HEK293T (cell line): ENCODE results near the gene DNAAF1.

Source experiments
- CTCF ChIA-PET: fragments of 350-600 bp; formaldehyde crosslinking; extraction: SDS; loops from one replicate; lab custom pipeline; 2021; ENCODE audit warnings: antibody characterized with exemption, inconsistent platforms; lab: Yijun Ruan, JAX
- POLR2A ChIA-PET: fragments of 350-600 bp; formaldehyde crosslinking; extraction: SDS; loops from one replicate; lab custom pipeline; 2020; ENCODE audit warnings: antibody characterized with exemption, inconsistent platforms; lab: Yijun Ruan, JAX
- DNase-seq: peaks from one replicate; pipeline ENCODE4 v3.0.0; 2012; ENCODE audit warnings: mixed read lengths; ENCODE audit errors: extremely low spot score
- ARNT ChIP-seq: fragments of 450-650 bp; IDR thresholded peaks from 2 replicates; pipeline ENCODE4 v1.6.1; 2017; ENCODE audit warnings: mild to moderate bottlenecking
- BHLHE40 ChIP-seq: fragments of 450-650 bp; IDR thresholded peaks from 2 replicates; pipeline ENCODE4 v1.6.1; 2016; ENCODE audit warnings: mild to moderate bottlenecking, moderate library complexity, borderline replicate concordance
- CTBP1 ChIP-seq: fragments of 450-650 bp; IDR thresholded peaks from 2 replicates; pipeline ENCODE4 v1.6.1; 2016; ENCODE audit warnings: borderline replicate concordance
- ELF4 ChIP-seq: fragments of 450-650 bp; IDR thresholded peaks from 2 replicates; pipeline ENCODE4 v1.6.1; 2017; ENCODE audit warnings: antibody characterized with exemption
- FOXA1 ChIP-seq: fragments of 450-650 bp; IDR thresholded peaks from 2 replicates; pipeline ENCODE4 v1.6.1; 2016; ENCODE audit warnings: mild to moderate bottlenecking
- FOXK2 ChIP-seq: fragments of 450-650 bp; IDR thresholded peaks from 2 replicates; pipeline ENCODE4 v1.6.1; 2016; ENCODE audit warnings: mild to moderate bottlenecking
- FOXM1 ChIP-seq: fragments of 450-650 bp; IDR thresholded peaks from 2 replicates; pipeline ENCODE4 v1.6.1; 2017; ENCODE audit warnings: mild to moderate bottlenecking, borderline replicate concordance
- HDGF ChIP-seq: fragments of 450-650 bp; IDR thresholded peaks from 2 replicates; pipeline ENCODE4 v1.6.1; 2017; ENCODE audit warnings: antibody characterized with exemption, borderline replicate concordance
- L3MBTL2 ChIP-seq: fragments of 450-650 bp; conservative IDR thresholded peaks from 2 replicates; pipeline ENCODE4 v1.6.1; 2016; ENCODE audit warnings: mild to moderate bottlenecking
- LEF1 ChIP-seq: fragments of 450-650 bp; IDR thresholded peaks from 2 replicates; pipeline ENCODE4 v1.6.1; 2017; ENCODE audit warnings: mild to moderate bottlenecking, borderline replicate concordance
- NFRKB ChIP-seq: fragments of 450-650 bp; IDR thresholded peaks from 2 replicates; pipeline ENCODE4 v1.6.1; 2016; ENCODE audit warnings: mild to moderate bottlenecking, moderate library complexity
- PKNOX1 ChIP-seq: fragments of 450-650 bp; IDR thresholded peaks from 2 replicates; pipeline ENCODE4 v1.6.1; 2016
- SP1 ChIP-seq: fragments of 450-650 bp; IDR thresholded peaks from 2 replicates; pipeline ENCODE4 v1.6.1; 2017
- SUZ12 ChIP-seq: fragments of 450-650 bp; IDR thresholded peaks from 2 replicates; pipeline ENCODE4 v1.6.1; 2016; ENCODE audit warnings: mild to moderate bottlenecking
- TARDBP ChIP-seq: fragments of 450-650 bp; IDR thresholded peaks from 2 replicates; pipeline ENCODE4 v1.6.1; 2016
- ZNF384 ChIP-seq: fragments of 450-650 bp; IDR thresholded peaks from 2 replicates; pipeline ENCODE4 v1.6.1; 2016

Gene DNAAF1

GRCh38 chr16:84150926-84151325 lies 5.8 kb downstream of the DNAAF1 start:
- TF ChIP-seq PKNOX1, result no peak
- no peak for TF ChIP-seq FOXK2
- no peak for TF ChIP-seq SP1
- no peak for TF ChIP-seq ARNT
- no peak for TF ChIP-seq L3MBTL2
- no peak for TF ChIP-seq TARDBP
- no peak for TF ChIP-seq CTBP1
- TF ChIP-seq ELF4, result no peak
- no peak for TF ChIP-seq FOXM1
- no peak for TF ChIP-seq SUZ12
- no peak for TF ChIP-seq ZNF384
- no peak for TF ChIP-seq NFRKB
- TF ChIP-seq FOXA1, result no peak
- TF ChIP-seq LEF1, result no peak
- TF ChIP-seq BHLHE40, result no peak
- TF ChIP-seq HDGF, result no peak
- CTCF ChIA-PET, result no interaction called here
- POLR2A ChIA-PET, result interaction anchor here (2.2 kb wide), 1 partner anchor 34 kb away, joined by 10 read pairs; the partner anchor contains the start of gene MBTPS1
- DNase-seq, result no peak

- ChIA-PET POLR2A (interaction anchor here (1.1 kb wide), 1 partner anchor 37 kb away, joined by 3 read pairs; the partner anchor contains the start of gene MBTPS1), CTCF (interaction anchor here (0.8 to 1.4 kb wide), 2 partner anchors 30 to 88 kb away, joined by 3 read pairs; no protein-coding TSS in a partner anchor)
These were observed 8.6 kb downstream of the DNAAF1 start for GRCh38 chr16:84153660-84154214.

GRCh38 chr16:84155226-84155625 lies 10.1 kb downstream of the DNAAF1 start:
- TF ChIP-seq ARNT, result no peak
- no peak for TF ChIP-seq NFRKB
- no peak for TF ChIP-seq CTBP1
- no peak for TF ChIP-seq PKNOX1
- no peak for TF ChIP-seq LEF1
- no peak for TF ChIP-seq FOXA1
- no peak for TF ChIP-seq FOXM1
- TF ChIP-seq ELF4, result no peak
- no peak for TF ChIP-seq SP1
- TF ChIP-seq HDGF, result no peak
- TF ChIP-seq BHLHE40, result no peak
- no peak for TF ChIP-seq ZNF384
- TF ChIP-seq L3MBTL2, result no peak
- CTCF ChIA-PET, result interaction anchor here (1.1 to 1.4 kb wide), 2 partner anchors 10 to 89 kb away, joined by 3 to 5 read pairs; partner anchors contain the start of genes DNAAF1 and HSDL1
- POLR2A ChIA-PET, result no interaction called here
- no peak for DNase-seq

More at GRCh38 chr16:84153660-84154214, 8.6 kb downstream of the DNAAF1 start:
- TF ChIP-seq BHLHE40 (no peak), LEF1 (no peak), FOXA1 (no peak), ZNF384 (no peak), L3MBTL2 (no peak), HDGF (no peak), SP1 (no peak), NFRKB (no peak), FOXM1 (no peak), FOXK2 (no peak)
- DNase-seq, result no peak

GRCh38 chr16:84155771-84156170 lies 10.7 kb downstream of the DNAAF1 start:
- POLR2A ChIA-PET, result interaction anchor here (0.9 kb wide), 1 partner anchor 20 kb away, joined by 3 read pairs; no protein-coding TSS in a partner anchor
- no peak for DNase-seq
- CTCF ChIA-PET, result interaction anchor here (1.1 kb wide), 1 partner anchor 11 kb away, joined by 5 read pairs; the partner anchor contains the start of genes DNAAF1 and HSDL1
- TF ChIP-seq ARNT, result no peak
- no peak for TF ChIP-seq CTBP1
- TF ChIP-seq FOXM1, result no peak
- no peak for TF ChIP-seq LEF1
- TF ChIP-seq NFRKB, result no peak
- no peak for TF ChIP-seq FOXA1
- TF ChIP-seq ZNF384, result no peak
- TF ChIP-seq PKNOX1, result no peak
- no peak for TF ChIP-seq SUZ12
- no peak for TF ChIP-seq SP1
- TF ChIP-seq HDGF, result no peak
- TF ChIP-seq L3MBTL2, result no peak
- TF ChIP-seq ELF4, result no peak
- no peak for TF ChIP-seq TARDBP
- no peak for TF ChIP-seq FOXK2
- no peak for TF ChIP-seq BHLHE40

GRCh38 chr16:84156342-84156784 lies 11.3 kb downstream of the DNAAF1 start:
- TF ChIP-seq L3MBTL2 (no peak), ZNF384 (no peak), FOXA1 (no peak), ELF4 (no peak), NFRKB (no peak), PKNOX1 (no peak), SP1 (no peak), FOXK2 (no peak), SUZ12 (no peak), LEF1 (no peak), ARNT (no peak), FOXM1 (no peak), HDGF (no peak), TARDBP (no peak), CTBP1 (no peak), BHLHE40 (no peak)
- no peak for DNase-seq
- CTCF ChIA-PET, result interaction anchor here (1.1 kb wide), 1 partner anchor 11 kb away, joined by 5 read pairs; the partner anchor contains the start of genes DNAAF1 and HSDL1
- POLR2A ChIA-PET, result interaction anchor here (0.9 kb wide), 1 partner anchor 20 kb away, joined by 3 read pairs; no protein-coding TSS in a partner anchor
